Right cardiac atrium (tissue), 5 donors: ENCODE results near the gene RARA. TPM values are rescaled to one million over a fixed set of nuclear protein-coding genes. Genes with fewer than 3 reads are reported as not detected.

Experiments
- ATAC-seq, 2 donors: fragments of 200-7000 bp; cut with Tn5 transposase; one replicate each; pipeline versions ENCODE4 v1.8.0 to v1.9.1; 2020; ENCODE audit warnings: moderate library complexity in 2 of 2, mild to moderate bottlenecking in 1 of 2
- DNase-seq, 3 donors: peaks; one replicate each; pipeline ENCODE4 v3.0.0-alpha.2; 2020
- H3K27ac ChIP-seq: one replicate; pipeline ENCODE4 v1.5.1; 2013; ENCODE audit warnings: mild to moderate bottlenecking, low read length, control low read depth, moderate library complexity
- H3K27me3 ChIP-seq: one replicate; pipeline ENCODE4 v1.6.1; 2013; ENCODE audit not compliant: control insufficient read depth, insufficient read depth
- H3K4me1 ChIP-seq: one replicate; pipeline ENCODE4 v1.6.1; 2013; ENCODE audit warnings: low read length; ENCODE audit not compliant: control insufficient read depth, insufficient read depth
- H3K4me3 ChIP-seq: one replicate; pipeline ENCODE4 v1.5.1; 2013; ENCODE audit warnings: low read length, control low read depth
- H3K9me3 ChIP-seq: one replicate; pipeline ENCODE4 v1.6.1; 2013; ENCODE audit warnings: low read length; ENCODE audit not compliant: control insufficient read depth
- WGBS: extraction: QIAGEN DNeasy Blood & Tissue Kit; methylation state at CpG from one replicate; pipeline ENCODE4 v1.1.7; 2013; 5-methylcytosine and 5-hydroxymethylcytosine counted together
- intact Hi-C, 4 donors: fragments of 100-400 bp; cut with DNase I; formaldehyde crosslinking; loops; one replicate each; pipeline versions ENCODE4 v1.11.0 to v1.14.0; 2022 to 2023
- polyA plus RNA-seq: library from polyadenylated mRNA; stranded (reverse); fragments of 200-250 nt; gene quantifications from one replicate; pipeline ENCODE4 v1.2.3, GENCODE V29; 2013
- total RNA-seq, 4 donors: library from RNA; stranded (reverse); fragmentation: NEBNext Ultra II Directional; extraction: Animal tissue kit (Norgen Biotek cat#: 25700); gene quantifications; one replicate each; pipeline ENCODE4 v1.2.1, GENCODE V29; 2021
- donor health status: healthy with polysubstance abuse.
- donor health status: DM: no; HTN: yes; CAD: no.
- donor health status: DM: no; HTN: no; CAD: no.
- donor health status: DM: no; HTN: yes; CAD: no; lungs with severe emphysema.
- donor health status: DM: yes; HTN: yes; CAD: no.

The RARA gene
- total and polyA plus RNA-seq, 5 donors = 26.2 to 39.0 (median 28.3) TPM

GRCh38 chr17:40355123-40355803 lies 46.3 kb downstream of the RARA start:
- 37% methylated on average over 29 of the region's 29 CpGs for WGBS
- no peak overlapping the region for H3K27ac ChIP-seq

DNA sequence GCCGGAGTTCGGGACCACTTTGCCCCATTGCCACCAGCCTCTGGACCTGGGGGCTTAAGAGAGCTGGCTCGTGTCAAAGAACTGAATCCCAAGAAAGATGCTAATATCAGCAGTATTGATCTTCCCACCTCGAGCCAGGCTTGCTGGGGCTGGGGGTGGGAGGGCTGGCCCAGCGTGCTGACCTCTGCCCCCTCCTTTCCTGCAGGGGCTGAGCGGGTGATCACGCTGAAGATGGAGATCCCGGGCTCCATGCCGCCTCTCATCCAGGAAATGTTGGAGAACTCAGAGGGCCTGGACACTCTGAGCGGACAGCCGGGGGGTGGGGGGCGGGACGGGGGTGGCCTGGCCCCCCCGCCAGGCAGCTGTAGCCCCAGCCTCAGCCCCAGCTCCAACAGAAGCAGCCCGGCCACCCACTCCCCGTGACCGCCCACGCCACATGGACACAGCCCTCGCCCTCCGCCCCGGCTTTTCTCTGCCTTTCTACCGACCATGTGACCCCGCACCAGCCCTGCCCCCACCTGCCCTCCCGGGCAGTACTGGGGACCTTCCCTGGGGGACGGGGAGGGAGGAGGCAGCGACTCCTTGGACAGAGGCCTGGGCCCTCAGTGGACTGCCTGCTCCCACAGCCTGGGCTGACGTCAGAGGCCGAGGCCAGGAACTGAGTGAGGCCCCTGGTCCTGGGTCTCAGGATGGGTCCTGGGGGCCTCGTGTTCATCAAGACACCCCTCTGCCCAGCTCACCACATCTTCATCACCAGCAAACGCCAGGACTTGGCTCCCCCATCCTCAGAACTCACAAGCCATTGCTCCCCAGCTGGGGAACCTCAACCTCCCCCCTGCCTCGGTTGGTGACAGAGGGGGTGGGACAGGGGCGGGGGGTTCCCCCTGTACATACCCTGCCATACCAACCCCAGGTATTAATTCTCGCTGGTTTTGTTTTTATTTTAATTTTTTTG lies 47.1 kb downstream of the RARA start:
- 58% methylated on average over 33 of the region's 33 CpGs for WGBS
- intact Hi-C loops = loop anchor here (2.0 to 10.0 kb wide), 5 partner anchors 53 to 179 kb away; partner anchors contain the start of gene TOP2A (in 1 of the 4)
- H3K4me1 ChIP-seq = peaks cover 1% of the 10 kb centered on the region

More at GRCh38 chr17:40355123-40355803, 46.3 kb downstream of the RARA start:
- peak; percentile 60 for ATAC-seq
- peak; percentile 77 to 93 (median 92) for DNase-seq
- Histone ChIP-seq H3K4me3 (no peak overlapping the region), H3K27me3 (no peaks in the 10 kb centered on the region), H3K4me1 (peaks cover 1% of the 10 kb centered on the region), H3K9me3 (no peaks in the 10 kb centered on the region)
- intact Hi-C loops = loop anchor here (2.0 to 10.0 kb wide), 5 partner anchors 52 to 180 kb away; partner anchors contain the start of gene TOP2A (in 1 of the 4)

DNA sequence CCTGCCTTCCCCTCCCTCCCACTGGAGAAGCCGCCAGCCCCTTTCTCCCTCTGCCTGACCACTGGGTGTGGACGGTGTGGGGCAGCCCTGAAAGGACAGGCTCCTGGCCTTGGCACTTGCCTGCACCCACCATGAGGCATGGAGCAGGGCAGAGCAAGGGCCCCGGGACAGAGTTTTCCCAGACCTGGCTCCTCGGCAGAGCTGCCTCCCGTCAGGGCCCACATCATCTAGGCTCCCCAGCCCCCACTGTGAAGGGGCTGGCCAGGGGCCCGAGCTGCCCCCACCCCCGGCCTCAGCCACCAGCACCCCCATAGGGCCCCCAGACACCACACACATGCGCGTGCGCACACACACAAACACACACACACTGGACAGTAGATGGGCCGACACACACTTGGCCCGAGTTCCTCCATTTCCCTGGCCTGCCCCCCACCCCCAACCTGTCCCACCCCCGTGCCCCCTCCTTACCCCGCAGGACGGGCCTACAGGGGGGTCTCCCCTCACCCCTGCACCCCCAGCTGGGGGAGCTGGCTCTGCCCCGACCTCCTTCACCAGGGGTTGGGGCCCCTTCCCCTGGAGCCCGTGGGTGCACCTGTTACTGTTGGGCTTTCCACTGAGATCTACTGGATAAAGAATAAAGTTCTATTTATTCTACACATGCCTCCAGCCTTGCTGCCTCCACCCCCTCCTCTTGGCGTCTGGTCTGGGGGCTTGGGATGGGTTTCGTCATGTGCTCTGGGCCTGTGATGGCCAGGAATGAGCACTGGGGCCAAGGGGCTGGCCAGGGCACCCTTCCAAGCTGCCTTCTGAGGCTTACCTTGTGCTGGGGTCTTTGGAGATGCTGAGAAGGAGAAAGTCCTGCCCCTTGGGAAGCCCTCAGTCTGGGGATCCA lies 48.3 kb downstream of the RARA start:
- H3K9me3 ChIP-seq = no peaks in the 10 kb centered on the region
- 56% methylated on average over 19 of the region's 19 CpGs for WGBS
- intact Hi-C loops = loop anchor here in 3 of 4 donors (2.0 to 10.0 kb wide), 5 partner anchors 54 to 178 kb away; partner anchors contain the start of gene TOP2A (in 1 of the 3)
- DNase-seq (peak in 2 of 3 donors; percentile 68 to 73), ATAC-seq (peak; percentile 6 to 17)
- H3K27me3 ChIP-seq = no peaks in the 10 kb centered on the region
- no peak overlapping the region for H3K4me3 ChIP-seq
- no peaks in the 10 kb centered on the region for H3K4me1 ChIP-seq
- no peak overlapping the region for H3K27ac ChIP-seq

More for the DNA sequence above, 47.1 kb downstream of the RARA start:
- H3K27me3 ChIP-seq = no peaks in the 10 kb centered on the region
- H3K9me3 ChIP-seq = no peaks in the 10 kb centered on the region
- H3K27ac ChIP-seq = peak overlapping the region; percentile 26
- DNase-seq (peak; percentile 75 to 88 (median 83)), ATAC-seq (peak; percentile 22 to 45)
- H3K4me3 ChIP-seq = no peak overlapping the region

GRCh38 chr17:40358323-40359038 lies 49.5 kb downstream of the RARA start:
- intact Hi-C loops = loop anchor here in 3 of 4 donors (5.0 to 10.0 kb wide), 4 partner anchors 56 to 176 kb away; partner anchors contain the start of gene TOP2A (in 1 of the 3)
- Histone ChIP-seq H3K27ac (no peak overlapping the region), H3K9me3 (no peaks in the 10 kb centered on the region), H3K4me1 (no peaks in the 10 kb centered on the region), H3K27me3 (no peaks in the 10 kb centered on the region), H3K4me3 (no peak overlapping the region)
- peak; percentile 62 to 64 for ATAC-seq
- 11% methylated on average over 17 of the region's 17 CpGs for WGBS
- DNase-seq = peak; percentile 90 to 97 (median 95)

- no peaks in the 10 kb centered on the region for H3K9me3 ChIP-seq
- no peaks in the 10 kb centered on the region for H3K4me1 ChIP-seq
- intact Hi-C loops = loop anchor here in 3 of 4 donors (5.0 to 10.0 kb wide), 4 partner anchors 55 to 175 kb away; partner anchors contain the start of gene TOP2A (in 2 of the 3)
- H3K27ac ChIP-seq = no peak overlapping the region
- ATAC-seq (no peak), DNase-seq (peak in 1 of 3 donors; percentile 35)
- WGBS = 85% methylated on average over 8 of the region's 8 CpGs
- H3K27me3 ChIP-seq = no peaks in the 10 kb centered on the region
- no peak overlapping the region for H3K4me3 ChIP-seq
Observed at GRCh38 chr17:40360091-40360490, 51.1 kb downstream of the RARA start.

DNA sequence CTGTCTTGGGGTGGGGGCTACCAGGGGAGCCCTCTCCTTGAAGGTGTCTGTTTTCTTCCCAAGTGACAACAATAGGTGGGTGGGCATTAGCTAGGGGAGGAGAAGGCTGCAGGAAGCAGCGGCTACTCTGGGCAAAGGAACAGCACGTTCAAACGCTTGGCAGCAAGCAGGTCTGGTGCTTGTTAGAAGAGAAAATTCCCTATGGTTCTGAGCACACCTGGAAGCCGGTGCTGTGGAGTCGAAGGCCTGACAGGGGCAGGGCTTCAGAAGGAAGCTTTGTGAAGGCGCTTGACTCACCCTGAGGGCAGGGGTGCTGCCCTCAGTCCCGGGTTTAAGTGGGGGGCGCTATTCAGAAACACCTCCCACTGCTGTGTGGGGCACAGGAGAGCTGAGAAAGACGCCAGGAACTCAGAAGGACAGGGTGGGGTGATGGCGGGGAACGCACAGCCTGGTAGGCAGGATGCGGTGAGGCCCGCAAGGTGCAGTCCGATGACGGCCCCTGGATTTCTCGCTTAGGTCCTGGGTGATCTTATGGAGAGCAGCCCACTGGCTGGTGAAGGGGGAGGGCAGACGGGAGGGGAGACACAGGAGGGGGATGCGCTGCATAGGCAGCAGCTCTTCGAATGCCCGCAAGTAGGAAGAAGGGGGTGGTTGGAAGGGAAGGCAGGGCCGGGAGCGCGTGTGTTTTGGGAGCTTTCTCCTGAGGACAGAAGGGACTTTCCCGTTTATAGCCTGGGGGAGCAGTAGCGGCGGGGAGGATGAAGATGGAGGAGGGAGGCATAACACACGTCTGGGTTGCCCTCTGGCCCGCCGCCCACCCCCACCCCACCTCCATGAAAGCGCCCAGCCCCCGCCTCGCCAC lies 52.3 kb downstream of the RARA start:
- intact Hi-C loops = loop anchor here in 3 of 4 donors (5.0 to 10.0 kb wide), 4 partner anchors 54 to 174 kb away; partner anchors contain the start of gene TOP2A (in 2 of the 3)
- peak in 2 of 3 donors; percentile 18 to 46 for DNase-seq
- no peaks in the 10 kb centered on the region for H3K4me1 ChIP-seq

GRCh38 chr17:40361925-40362695 lies 53.1 kb downstream of the RARA start:
- Histone ChIP-seq H3K9me3 (no peaks in the 10 kb centered on the region), H3K4me3 (no peak overlapping the region), H3K27me3 (no peaks in the 10 kb centered on the region), H3K27ac (no peak overlapping the region), H3K4me1 (no peaks in the 10 kb centered on the region)
- WGBS = 71% methylated on average over 24 of the region's 24 CpGs
- DNase-seq = peak in 2 of 3 donors; percentile 12 to 55
- intact Hi-C loops = loop anchor here in 3 of 4 donors (5.0 to 10.0 kb wide), 4 partner anchors 53 to 173 kb away; partner anchors contain the start of gene TOP2A (in 2 of the 3)
- ATAC-seq = no peak

More for the DNA sequence above, 52.3 kb downstream of the RARA start:
- 73% methylated on average over 32 of the region's 32 CpGs for WGBS
- Histone ChIP-seq H3K27me3 (no peaks in the 10 kb centered on the region), H3K4me3 (no peak overlapping the region), H3K9me3 (no peaks in the 10 kb centered on the region), H3K27ac (no peak overlapping the region)
- ATAC-seq = no peak

DNA sequence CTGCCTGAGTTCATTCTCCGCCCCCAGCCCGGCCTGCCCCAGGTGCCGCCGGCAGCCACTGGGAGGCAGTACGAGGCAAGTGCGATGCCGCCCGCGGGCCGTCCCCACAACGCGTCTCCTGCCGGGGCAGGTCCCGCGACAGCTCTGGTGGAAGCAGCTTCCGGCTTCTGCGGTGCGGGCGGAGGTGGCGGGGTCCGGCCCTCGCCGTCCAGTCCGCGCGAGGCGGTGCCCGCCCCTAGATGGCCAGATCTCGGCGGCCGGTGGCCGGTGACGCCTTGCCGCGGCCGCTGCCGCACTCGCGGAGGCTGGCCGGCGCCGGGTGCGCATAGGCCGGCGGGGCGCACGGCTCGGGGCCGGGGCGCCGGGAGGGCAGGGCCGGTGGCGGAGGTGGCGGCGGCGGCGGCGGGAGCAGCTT lies 53.7 kb downstream of the RARA start:
- no peak overlapping the region for H3K27ac ChIP-seq
- WGBS = under 1% methylated on average over 58 of the region's 58 CpGs
- H3K4me1 ChIP-seq = no peaks in the 10 kb centered on the region
- intact Hi-C loops = loop anchor here in 3 of 4 donors (5.0 to 10.0 kb wide), 4 partner anchors 52 to 172 kb away; partner anchors contain the start of gene TOP2A (in 2 of the 3)
- no peaks in the 10 kb centered on the region for H3K9me3 ChIP-seq
- no peaks in the 10 kb centered on the region for H3K27me3 ChIP-seq
- H3K4me3 ChIP-seq = peak overlapping the region; percentile 47
- DNase-seq (peak; percentile 76 to 87 (median 86)), ATAC-seq (peak; percentile 18 to 56)
